Neuronal stem cell (in vitro differentiated cells): ENCODE data around the gene AREL1. TPM values are rescaled to one million over a fixed set of nuclear protein-coding genes. Genes with fewer than 3 reads are reported as not detected.

Experiments used
- small RNA-seq: library from polyadenylated mRNA; stranded (forward); fragments of <200 nt; extraction: miRNeasy Mini kit (QIAGEN cat#:217004); gene quantifications from one replicate; pipeline ENCODE3, GENCODE V24; 2013; ENCODE audit not compliant: insufficient read depth

Gene AREL1

Small RNAs within 50 kb of the gene (small RNA-seq; reads per million reads assigned to genes)
- gene RF00409, result not detected
